ENCODE data around the gene RUNX1.

Gene RUNX1

DNA sequence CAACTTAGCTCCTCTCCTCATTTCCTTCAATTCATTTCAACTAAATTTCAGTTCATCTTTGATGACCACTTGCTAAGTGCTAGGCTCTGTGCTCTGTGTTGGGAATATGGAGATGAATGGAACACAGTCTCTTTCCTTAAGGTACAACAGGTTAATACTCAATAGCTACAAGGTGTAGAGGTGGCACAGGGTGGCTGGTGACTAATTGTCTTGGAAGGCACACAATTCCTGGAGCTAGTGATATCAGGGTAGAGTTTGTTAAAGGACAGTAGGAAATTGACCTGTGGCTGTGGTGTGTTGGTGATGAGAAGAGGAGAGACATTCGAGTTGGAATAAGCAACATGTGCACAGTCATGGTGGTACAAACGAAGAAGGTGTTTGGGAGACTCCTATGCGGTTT, 124.9 kb downstream of the RUNX1 start:
- Histone ChIP-seq H3K27me3 (ENCODE audit: control insufficient read depth in 5 of 5, insufficient read depth in 4 of 5, low read length in 5 of 5) (no peaks in the 10 kb centered on the region), H3K27ac (ENCODE audit: low read depth, low read length) (no peak overlapping the region), H3K9ac (ENCODE audit: low read length in 5 of 5) (no peak overlapping the region), H3K4me3 (ENCODE audit: low read depth in 1 of 5, low read length in 5 of 5) (no peak overlapping the region), H3K4me1 (ENCODE audit: control insufficient read depth in 5 of 5, insufficient read depth in 5 of 5, low read length in 5 of 5) (peaks cover 2 to 13% (median 12%) of the 10 kb centered on the region in 5 donors), H3K9me3 (ENCODE audit: control insufficient read depth in 5 of 5, low read length in 5 of 5) (no peaks in the 10 kb centered on the region), H3K36me3 (ENCODE audit: control insufficient read depth in 5 of 5, insufficient read depth in 5 of 5, low read length in 5 of 5) (no peaks in the 10 kb centered on the region)

DNA sequence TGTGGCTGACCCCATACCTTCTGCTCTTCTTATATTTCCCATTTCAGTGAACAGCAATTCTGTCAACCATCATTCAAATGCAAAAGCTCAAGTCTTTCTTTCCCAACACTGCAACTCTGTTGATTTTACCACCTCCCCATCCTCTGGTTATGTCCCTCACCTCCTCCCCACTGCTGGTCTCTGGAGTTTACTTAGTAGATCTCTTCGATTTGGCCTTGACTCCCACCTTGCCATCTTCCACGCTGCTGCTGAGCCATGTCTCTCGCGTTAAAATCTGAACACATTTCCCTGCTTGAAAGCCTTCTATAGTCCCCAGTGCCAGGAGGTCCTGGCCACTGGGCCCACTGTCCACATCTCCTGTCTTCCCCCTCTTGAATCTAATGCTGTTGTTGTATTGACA, 125.5 kb downstream of the RUNX1 start:
- no peak overlapping the region for H3K9ac ChIP-seq (ENCODE audit: low read length in 5 of 5)
- no peaks in the 10 kb centered on the region for H3K36me3 ChIP-seq (ENCODE audit: control insufficient read depth in 5 of 5, insufficient read depth in 5 of 5, low read length in 5 of 5)
- H3K4me3 ChIP-seq (ENCODE audit: low read depth in 1 of 5, low read length in 5 of 5): no peak overlapping the region
- H3K4me1 ChIP-seq (ENCODE audit: control insufficient read depth in 5 of 5, insufficient read depth in 5 of 5, low read length in 5 of 5): peaks cover 2 to 13% (median 12%) of the 10 kb centered on the region in 5 donors
- H3K27ac ChIP-seq (ENCODE audit: low read depth, low read length): no peak overlapping the region
- H3K27me3 ChIP-seq (ENCODE audit: control insufficient read depth in 5 of 5, insufficient read depth in 4 of 5, low read length in 5 of 5): no peaks in the 10 kb centered on the region
- H3K9me3 ChIP-seq (ENCODE audit: control insufficient read depth in 5 of 5, low read length in 5 of 5): no peaks in the 10 kb centered on the region

DNA sequence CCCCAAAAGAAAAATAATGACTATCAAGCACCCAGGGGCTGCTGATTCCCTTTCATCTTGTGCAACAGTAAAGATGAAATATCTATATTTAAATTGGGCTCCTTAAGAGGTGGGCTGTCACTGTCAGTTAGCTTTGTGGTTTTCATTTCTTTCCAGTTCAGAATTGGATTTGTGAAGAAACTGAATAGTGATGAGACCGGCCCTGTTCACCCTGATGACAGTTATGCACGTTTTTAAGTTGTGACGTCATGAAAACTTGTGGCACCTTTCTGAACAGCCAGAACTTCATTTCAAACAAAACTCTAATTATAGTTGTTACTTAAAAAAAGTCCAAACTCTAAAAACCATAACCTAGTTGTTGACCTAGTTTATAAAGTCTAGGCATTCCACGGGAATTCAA, 125.9 kb downstream of the RUNX1 start:
- Histone ChIP-seq H3K27ac (ENCODE audit: low read depth, low read length) (no peak overlapping the region), H3K4me1 (ENCODE audit: control insufficient read depth in 5 of 5, insufficient read depth in 5 of 5, low read length in 5 of 5) (peaks cover 2 to 13% (median 12%) of the 10 kb centered on the region in 5 donors), H3K27me3 (ENCODE audit: control insufficient read depth in 5 of 5, insufficient read depth in 4 of 5, low read length in 5 of 5) (no peaks in the 10 kb centered on the region), H3K4me3 (ENCODE audit: low read depth in 1 of 5, low read length in 5 of 5) (no peak overlapping the region), H3K9me3 (ENCODE audit: control insufficient read depth in 5 of 5, low read length in 5 of 5) (no peaks in the 10 kb centered on the region), H3K36me3 (ENCODE audit: control insufficient read depth in 5 of 5, insufficient read depth in 5 of 5, low read length in 5 of 5) (no peaks in the 10 kb centered on the region), H3K9ac (ENCODE audit: low read length in 5 of 5) (no peak overlapping the region)

DNA sequence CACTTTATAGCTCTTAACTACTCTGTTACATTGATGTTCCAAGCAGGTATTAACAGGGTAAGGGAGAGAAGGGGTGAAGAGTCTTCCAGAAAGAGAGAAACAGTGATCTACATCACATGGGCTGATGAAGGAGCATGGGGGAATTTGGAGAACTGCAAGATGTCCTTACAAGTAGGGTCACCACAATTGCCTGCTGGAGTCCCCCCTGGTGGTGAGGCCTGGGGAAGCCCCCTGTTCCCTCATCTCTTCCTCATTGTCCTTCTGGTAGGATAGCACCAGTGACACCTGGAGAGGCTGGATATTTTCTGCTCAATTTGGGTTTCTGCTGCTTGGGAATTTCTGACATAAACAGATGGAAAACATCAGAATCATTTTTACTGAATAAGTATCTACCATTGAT, 126.6 kb downstream of the RUNX1 start:
- Histone ChIP-seq H3K27ac (ENCODE audit: low read depth, low read length) (no peak overlapping the region), H3K9ac (ENCODE audit: low read length in 5 of 5) (no peak overlapping the region), H3K4me1 (ENCODE audit: control insufficient read depth in 5 of 5, insufficient read depth in 5 of 5, low read length in 5 of 5) (peaks cover 2 to 11% (median 10%) of the 10 kb centered on the region in 5 donors), H3K9me3 (ENCODE audit: control insufficient read depth in 5 of 5, low read length in 5 of 5) (no peaks in the 10 kb centered on the region), H3K4me3 (ENCODE audit: low read depth in 1 of 5, low read length in 5 of 5) (no peak overlapping the region), H3K27me3 (ENCODE audit: control insufficient read depth in 5 of 5, insufficient read depth in 4 of 5, low read length in 5 of 5) (no peaks in the 10 kb centered on the region), H3K36me3 (ENCODE audit: control insufficient read depth in 5 of 5, insufficient read depth in 5 of 5, low read length in 5 of 5) (no peaks in the 10 kb centered on the region)

DNA sequence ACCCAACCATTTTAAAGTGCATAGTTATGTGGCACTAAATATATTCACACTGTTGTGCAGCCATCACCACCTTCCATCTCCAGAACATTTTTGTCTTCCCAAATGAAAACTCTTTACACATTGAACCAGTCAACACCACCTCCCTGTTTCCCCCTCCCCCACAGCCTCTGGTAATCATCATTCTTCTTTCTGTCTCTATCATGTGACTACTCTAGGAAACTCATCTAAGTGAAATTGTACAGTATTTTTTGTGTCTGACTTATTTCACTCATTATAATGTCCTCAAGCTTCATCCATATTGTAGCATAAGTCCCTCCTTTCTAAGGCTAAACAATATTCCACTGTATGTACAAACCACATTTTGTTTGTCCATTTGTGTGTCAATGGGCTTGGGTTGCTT, 128.0 kb downstream of the RUNX1 start:
- no peak overlapping the region for H3K9ac ChIP-seq (ENCODE audit: low read length in 5 of 5)
- H3K9me3 ChIP-seq (ENCODE audit: control insufficient read depth in 5 of 5, low read length in 5 of 5): no peaks in the 10 kb centered on the region
- no peaks in the 10 kb centered on the region for H3K36me3 ChIP-seq (ENCODE audit: control insufficient read depth in 5 of 5, insufficient read depth in 5 of 5, low read length in 5 of 5)
- no peaks in the 10 kb centered on the region for H3K4me1 ChIP-seq (ENCODE audit: control insufficient read depth in 5 of 5, insufficient read depth in 5 of 5, low read length in 5 of 5)
- no peak overlapping the region for H3K4me3 ChIP-seq (ENCODE audit: low read depth in 1 of 5, low read length in 5 of 5)
- H3K27me3 ChIP-seq (ENCODE audit: control insufficient read depth in 5 of 5, insufficient read depth in 4 of 5, low read length in 5 of 5): no peaks in the 10 kb centered on the region
- no peak overlapping the region for H3K27ac ChIP-seq (ENCODE audit: low read depth, low read length)

DNA sequence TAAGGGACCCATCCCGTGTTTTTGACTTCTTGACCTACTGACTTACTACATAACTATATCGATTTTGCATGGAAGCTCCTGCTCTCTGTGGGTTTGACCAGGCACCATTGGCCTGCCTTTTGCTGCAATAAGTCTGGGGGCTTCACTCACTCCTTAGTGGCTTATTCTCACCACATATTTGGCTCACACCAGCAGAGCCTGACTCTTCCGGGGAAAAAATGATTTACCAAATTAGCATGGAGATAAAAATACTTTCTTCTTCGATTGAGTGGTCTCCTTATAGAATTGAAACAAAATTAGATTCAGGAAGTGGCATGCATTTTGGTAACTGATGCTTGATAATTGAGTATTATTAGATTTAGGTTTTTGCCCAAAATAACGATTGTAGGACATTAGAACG, 129.7 kb downstream of the RUNX1 start:
- Histone ChIP-seq H3K27ac (ENCODE audit: low read depth, low read length) (no peak overlapping the region), H3K27me3 (ENCODE audit: control insufficient read depth in 5 of 5, insufficient read depth in 4 of 5, low read length in 5 of 5) (no peaks in the 10 kb centered on the region), H3K9ac (ENCODE audit: low read length in 5 of 5) (no peak overlapping the region), H3K4me3 (ENCODE audit: low read depth in 1 of 5, low read length in 5 of 5) (no peak overlapping the region), H3K36me3 (ENCODE audit: control insufficient read depth in 5 of 5, insufficient read depth in 5 of 5, low read length in 5 of 5) (no peaks in the 10 kb centered on the region), H3K4me1 (ENCODE audit: control insufficient read depth in 5 of 5, insufficient read depth in 5 of 5, low read length in 5 of 5) (peaks cover 0 to 3% (median 0%) of the 10 kb centered on the region in 5 donors), H3K9me3 (ENCODE audit: control insufficient read depth in 5 of 5, low read length in 5 of 5) (no peaks in the 10 kb centered on the region)

- Histone ChIP-seq H3K27me3 (ENCODE audit: control insufficient read depth in 5 of 5, insufficient read depth in 4 of 5, low read length in 5 of 5) (no peaks in the 10 kb centered on the region), H3K9me3 (ENCODE audit: control insufficient read depth in 5 of 5, low read length in 5 of 5) (no peaks in the 10 kb centered on the region), H3K4me1 (ENCODE audit: control insufficient read depth in 5 of 5, insufficient read depth in 5 of 5, low read length in 5 of 5) (peaks cover 0 to 5% (median 4%) of the 10 kb centered on the region in 5 donors), H3K36me3 (ENCODE audit: control insufficient read depth in 5 of 5, insufficient read depth in 5 of 5, low read length in 5 of 5) (no peaks in the 10 kb centered on the region), H3K27ac (ENCODE audit: low read depth, low read length) (no peak overlapping the region), H3K9ac (ENCODE audit: low read length in 5 of 5) (no peak overlapping the region), H3K4me3 (ENCODE audit: low read depth in 1 of 5, low read length in 5 of 5) (no peak overlapping the region)
Measured at GRCh38 chr21:34916446-34916845, 132.7 kb downstream of the RUNX1 start.

DNA sequence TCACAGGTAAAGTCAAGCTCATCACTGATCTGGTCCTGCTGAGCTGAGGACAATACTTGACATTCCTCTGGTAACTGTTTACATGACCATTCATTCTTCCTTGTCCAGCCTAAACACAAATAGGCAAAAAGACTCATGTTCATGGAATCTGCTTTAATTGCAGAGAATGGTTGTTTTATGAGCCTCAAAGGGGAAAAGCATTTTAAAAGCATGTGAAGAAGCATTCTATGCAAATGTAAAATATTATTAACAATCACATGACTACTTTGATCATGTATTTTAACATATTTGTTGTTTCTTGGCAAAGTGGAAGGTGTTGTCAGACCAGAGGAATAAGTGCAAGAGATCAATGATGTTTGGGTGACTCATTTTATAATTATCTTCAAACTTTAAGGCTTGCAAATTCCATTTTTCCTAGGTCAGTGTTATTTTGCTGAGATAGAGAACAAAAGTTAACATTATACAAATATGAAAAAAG, 133.7 kb downstream of the RUNX1 start:
- Histone ChIP-seq H3K9me3 (ENCODE audit: control insufficient read depth in 5 of 5, low read length in 5 of 5) (no peaks in the 10 kb centered on the region), H3K27ac (ENCODE audit: low read depth, low read length) (no peak overlapping the region), H3K36me3 (ENCODE audit: control insufficient read depth in 5 of 5, insufficient read depth in 5 of 5, low read length in 5 of 5) (no peaks in the 10 kb centered on the region), H3K27me3 (ENCODE audit: control insufficient read depth in 5 of 5, insufficient read depth in 4 of 5, low read length in 5 of 5) (no peaks in the 10 kb centered on the region), H3K4me3 (ENCODE audit: low read depth in 1 of 5, low read length in 5 of 5) (no peak overlapping the region), H3K4me1 (ENCODE audit: control insufficient read depth in 5 of 5, insufficient read depth in 5 of 5, low read length in 5 of 5) (peaks cover 0 to 12% (median 8%) of the 10 kb centered on the region in 5 donors), H3K9ac (ENCODE audit: low read length in 5 of 5) (no peak overlapping the region)

- Histone ChIP-seq H3K9ac (ENCODE audit: low read length in 5 of 5) (no peak overlapping the region), H3K27me3 (ENCODE audit: control insufficient read depth in 5 of 5, insufficient read depth in 4 of 5, low read length in 5 of 5) (no peaks in the 10 kb centered on the region), H3K4me1 (ENCODE audit: control insufficient read depth in 5 of 5, insufficient read depth in 5 of 5, low read length in 5 of 5) (peaks cover 0 to 20% (median 17%) of the 10 kb centered on the region in 5 donors), H3K36me3 (ENCODE audit: control insufficient read depth in 5 of 5, insufficient read depth in 5 of 5, low read length in 5 of 5) (no peaks in the 10 kb centered on the region), H3K4me3 (ENCODE audit: low read depth in 1 of 5, low read length in 5 of 5) (no peak overlapping the region), H3K9me3 (ENCODE audit: control insufficient read depth in 5 of 5, low read length in 5 of 5) (no peaks in the 10 kb centered on the region), H3K27ac (ENCODE audit: low read depth, low read length) (no peak overlapping the region)
Measured at GRCh38 chr21:34914239-34914638, 134.9 kb downstream of the RUNX1 start.

- Histone ChIP-seq H3K36me3 (ENCODE audit: control insufficient read depth in 5 of 5, insufficient read depth in 5 of 5, low read length in 5 of 5) (no peaks in the 10 kb centered on the region), H3K9ac (ENCODE audit: low read length in 5 of 5) (no peak overlapping the region), H3K27me3 (ENCODE audit: control insufficient read depth in 5 of 5, insufficient read depth in 4 of 5, low read length in 5 of 5) (no peaks in the 10 kb centered on the region), H3K9me3 (ENCODE audit: control insufficient read depth in 5 of 5, low read length in 5 of 5) (no peaks in the 10 kb centered on the region), H3K27ac (ENCODE audit: low read depth, low read length) (no peak overlapping the region), H3K4me3 (ENCODE audit: low read depth in 1 of 5, low read length in 5 of 5) (no peak overlapping the region), H3K4me1 (ENCODE audit: control insufficient read depth in 5 of 5, insufficient read depth in 5 of 5, low read length in 5 of 5) (peaks cover 0 to 23% (median 21%) of the 10 kb centered on the region in 5 donors)
Measured at GRCh38 chr21:34913811-34914210, 135.3 kb downstream of the RUNX1 start.

Measured in subcutaneous abdominal adipose tissue (tissue), 5 donors.